Mesodermal cell (in vitro differentiated cells): Measurements from ENCODE around the gene DIP2B.

Experiments
- H3K27ac ChIP-seq: 2 replicates; pipeline ENCODE4 v1.7.0; 2013; ENCODE audit warnings: mild to moderate bottlenecking, low read depth, low read length, moderate library complexity; ENCODE audit not compliant: severe bottlenecking
- H3K36me3 ChIP-seq: 2 replicates; pipeline ENCODE4 v1.7.1; 2013; ENCODE audit warnings: mild to moderate bottlenecking, low read length, moderate library complexity; ENCODE audit not compliant: control insufficient read depth, insufficient read depth
- H3K4me1 ChIP-seq: one replicate; pipeline ENCODE4 v1.7.1; 2013; ENCODE audit warnings: mild to moderate bottlenecking, low read length; ENCODE audit not compliant: insufficient read depth, control insufficient read depth, poor library complexity, severe bottlenecking
- H3K4me3 ChIP-seq: 2 replicates; pipeline ENCODE4 v1.7.0; 2013; ENCODE audit warnings: low read length, control low read depth, mild to moderate bottlenecking; ENCODE audit not compliant: insufficient read depth, poor library complexity, severe bottlenecking; ENCODE audit errors: extremely low read depth
- H3K9me3 ChIP-seq: 2 replicates; pipeline ENCODE4 v1.7.1; 2013; ENCODE audit warnings: mild to moderate bottlenecking, low read length, moderate library complexity; ENCODE audit not compliant: control insufficient read depth
- WGBS, 2 experiments: methylation state at CpG; one replicate each; pipeline ENCODE4 v1.1.5; 2013; ENCODE audit warnings: missing lambda C conversion rate in 2 of 2; ENCODE audit not compliant: insufficient coverage in 2 of 2; 5-methylcytosine and 5-hydroxymethylcytosine counted together

DIP2B gene

GRCh38 chr12:50566066-50566465, 61.3 kb downstream of the DIP2B start:
- Histone ChIP-seq H3K4me3 (no peak overlapping the region), H3K4me1 (no peaks in the 10 kb centered on the region), H3K27ac (no peak overlapping the region), H3K36me3 (no peaks in the 10 kb centered on the region), H3K9me3 (no peaks in the 10 kb centered on the region)
- WGBS, 2 experiments, result no CpG with 5 or more reads among the region's 1 CpG

- no peaks in the 10 kb centered on the region for H3K9me3 ChIP-seq
- no peak overlapping the region for H3K4me3 ChIP-seq
- H3K4me1 ChIP-seq, result peaks cover 7% of the 10 kb centered on the region
- peak overlapping the region; percentile 71 for H3K27ac ChIP-seq
- WGBS, 2 experiments, result 63 to 67% methylated on average over 1 of the region's 1 CpG
- H3K36me3 ChIP-seq, result no peaks in the 10 kb centered on the region
Observed at GRCh38 chr12:50567926-50568325, 63.1 kb downstream of the DIP2B start.

GRCh38 chr12:50568338-50569091, 63.7 kb downstream of the DIP2B start:
- Histone ChIP-seq H3K27ac (peak overlapping the region; percentile 71), H3K4me1 (peaks cover 13% of the 10 kb centered on the region), H3K36me3 (no peaks in the 10 kb centered on the region), H3K9me3 (no peaks in the 10 kb centered on the region), H3K4me3 (no peak overlapping the region)
- 94 to 100% methylated on average over 1 to 2 of the region's 4 CpGs for WGBS, 2 experiments

GRCh38 chr12:50569321-50569720, 64.5 kb downstream of the DIP2B start:
- H3K27ac ChIP-seq, result no peak overlapping the region
- no peak overlapping the region for H3K4me3 ChIP-seq
- WGBS, 2 experiments, result 29 to 80% methylated on average over 1 of the region's 2 CpGs
- H3K36me3 ChIP-seq, result no peaks in the 10 kb centered on the region
- H3K9me3 ChIP-seq, result no peaks in the 10 kb centered on the region
- H3K4me1 ChIP-seq, result peaks cover 15% of the 10 kb centered on the region

- Histone ChIP-seq H3K27ac (no peak overlapping the region), H3K9me3 (no peaks in the 10 kb centered on the region), H3K4me1 (peaks cover 20% of the 10 kb centered on the region), H3K36me3 (no peaks in the 10 kb centered on the region), H3K4me3 (no peak overlapping the region)
- 93 to 100% methylated on average over 2 of the region's 3 CpGs for WGBS, 2 experiments
Observed at GRCh38 chr12:50569876-50570275, 65.1 kb downstream of the DIP2B start.

GRCh38 chr12:50571786-50572185, 67.0 kb downstream of the DIP2B start:
- Histone ChIP-seq H3K9me3 (no peaks in the 10 kb centered on the region), H3K27ac (no peak overlapping the region), H3K4me1 (peaks cover 27% of the 10 kb centered on the region), H3K36me3 (no peaks in the 10 kb centered on the region), H3K4me3 (no peak overlapping the region)
- WGBS, 2 experiments, result 69 to 100% methylated on average over 2 to 5 of the region's 7 CpGs

GRCh38 chr12:50572287-50572686, 67.5 kb downstream of the DIP2B start:
- H3K4me1 ChIP-seq, result peaks cover 27% of the 10 kb centered on the region
- H3K27ac ChIP-seq, result peak overlapping the region; percentile 33
- H3K4me3 ChIP-seq, result no peak overlapping the region
- H3K36me3 ChIP-seq, result no peaks in the 10 kb centered on the region
- 90 to 92% methylated on average over 1 of the region's 1 CpG for WGBS, 2 experiments
- H3K9me3 ChIP-seq, result no peaks in the 10 kb centered on the region

GRCh38 chr12:50572760-50573159, 68.0 kb downstream of the DIP2B start:
- Histone ChIP-seq H3K27ac (peak overlapping the region; percentile 33), H3K4me1 (peaks cover 27% of the 10 kb centered on the region), H3K4me3 (no peak overlapping the region), H3K36me3 (no peaks in the 10 kb centered on the region), H3K9me3 (no peaks in the 10 kb centered on the region)
- 93 to 94% methylated on average over 3 of the region's 3 CpGs for WGBS, 2 experiments

- Histone ChIP-seq H3K4me3 (no peak overlapping the region), H3K9me3 (no peaks in the 10 kb centered on the region), H3K4me1 (peaks cover 27% of the 10 kb centered on the region), H3K27ac (no peak overlapping the region), H3K36me3 (no peaks in the 10 kb centered on the region)
- WGBS, 2 experiments, result 92 to 100% methylated on average over 2 of the region's 2 CpGs
Observed at GRCh38 chr12:50573271-50573670, 68.5 kb downstream of the DIP2B start.

GRCh38 chr12:50574601-50575348, 70.0 kb downstream of the DIP2B start:
- H3K36me3 ChIP-seq, result no peaks in the 10 kb centered on the region
- 70% methylated on average over 3 to 5 of the region's 5 CpGs for WGBS, 2 experiments
- H3K4me3 ChIP-seq, result no peak overlapping the region
- H3K27ac ChIP-seq, result no peak overlapping the region
- H3K9me3 ChIP-seq, result no peaks in the 10 kb centered on the region
- H3K4me1 ChIP-seq, result peaks cover 27% of the 10 kb centered on the region

- peaks cover 17% of the 10 kb centered on the region for H3K36me3 ChIP-seq
- H3K4me3 ChIP-seq, result no peak overlapping the region
- no peaks in the 10 kb centered on the region for H3K9me3 ChIP-seq
- no peak overlapping the region for H3K27ac ChIP-seq
- peaks cover 17% of the 10 kb centered on the region for H3K4me1 ChIP-seq
- 100% methylated on average over 1 of the region's 1 CpG; no CpG with 5 or more reads in 1 of the 2 experiments for whole genome bisulfite sequencing, 2 experiments
Observed at GRCh38 chr12:50579757-50580267, 75.0 kb downstream of the DIP2B start.
